Calu3 (cell line): Measurements from ENCODE around the gene SHISA9. TPM values are rescaled to one million over a fixed set of nuclear protein-coding genes. Genes with fewer than 3 reads are reported as not detected.

ENCODE experiments used
- BruUV-seq: library from RNA; stranded (reverse); fragments of 400-500 nt; replicated peaks from 2 replicates; lab custom pipeline; 2021; lab: Mats Ljungman, UMichigan
- CTCF ChIA-PET: fragments of 300-600 bp; sonication (Branson Sonifier 250); formaldehyde crosslinking; loops from one replicate; lab custom pipeline; 2022; ENCODE audit warnings: antibody characterized with exemption; lab: Charles Lee
- DNase-seq: peaks from one replicate; pipeline ENCODE4 v3.0.0; 2022
- H3K27ac Mint-ChIP-seq: one replicate; pipeline ENCODE4 v1.8.0; 2022; ENCODE audit warnings: mixed read lengths; ENCODE audit not compliant: unreplicated experiment
- H3K27me3 Mint-ChIP-seq: one replicate; pipeline ENCODE4 v1.8.0; 2022; ENCODE audit warnings: mixed read lengths; ENCODE audit not compliant: unreplicated experiment
- H3K36me3 Mint-ChIP-seq: one replicate; pipeline ENCODE4 v1.8.0; 2022; ENCODE audit warnings: mild to moderate bottlenecking, moderate library complexity, mixed read lengths; ENCODE audit not compliant: insufficient read depth, unreplicated experiment
- H3K4me1 Mint-ChIP-seq: one replicate; pipeline ENCODE4 v1.8.0; 2022; ENCODE audit warnings: mild to moderate bottlenecking, low read depth, mixed read lengths; ENCODE audit not compliant: unreplicated experiment
- H3K4me3 Mint-ChIP-seq: one replicate; pipeline ENCODE4 v1.8.0; 2022; ENCODE audit warnings: mild to moderate bottlenecking, low read depth, moderate library complexity, mixed read lengths; ENCODE audit not compliant: unreplicated experiment
- H3K9me3 Mint-ChIP-seq: one replicate; pipeline ENCODE4 v1.8.0; 2022; ENCODE audit warnings: low read depth, mixed read lengths; ENCODE audit not compliant: unreplicated experiment
- CTCF ChIP-seq: fragments of 200-600 bp; IDR thresholded peaks from one replicate; pipeline ENCODE4 v1.8.0; 2022; ENCODE audit warnings: antibody characterized with exemption; ENCODE audit not compliant: unreplicated experiment
- intact Hi-C: fragments of 100-400 bp; cut with micrococcal nuclease; formaldehyde crosslinking; loops from one replicate; pipeline ENCODE4 v1.10.0; 2022; ENCODE audit not compliant: unreplicated experiment
- total RNA-seq: library from RNA; stranded (reverse); gene quantifications from 2 replicates; pipeline ENCODE4 v1.2.3, GENCODE V29; 2022

SHISA9 gene
- total RNA-seq, 1 experiment from 2014 or later, result not detected

- Mint-ChIP-seq H3K27me3 (no peaks in the 10 kb centered on the region), H3K27ac (no peak overlapping the region), H3K9me3 (peaks cover 16% of the 10 kb centered on the region), H3K4me3 (no peak overlapping the region), H3K4me1 (no peaks in the 10 kb centered on the region), H3K36me3 (no peaks in the 10 kb centered on the region)
- DNase-seq, result no peak
- CTCF ChIA-PET, result interaction anchor here (0.6 to 0.7 kb wide), 2 partner anchors 10 to 662 kb away, joined by 4 read pairs; no protein-coding TSS in a partner anchor
- no TSS peak for BruUV-seq
- intact Hi-C loops, result no loop called here
- no peak for TF ChIP-seq CTCF
Observed at GRCh38 chr16:13146829-13147228, 245.4 kb downstream of the SHISA9 start.

GRCh38 chr16:13148294-13148693 is 246.9 kb downstream of the SHISA9 start:
- CTCF ChIA-PET, result no interaction called here
- Mint-ChIP-seq H3K9me3 (peaks cover 22% of the 10 kb centered on the region), H3K4me3 (no peak overlapping the region), H3K4me1 (no peaks in the 10 kb centered on the region), H3K27me3 (no peaks in the 10 kb centered on the region), H3K27ac (no peak overlapping the region), H3K36me3 (no peaks in the 10 kb centered on the region)
- no peak for DNase-seq
- BruUV-seq, result no TSS peak
- intact Hi-C loops, result no loop called here
- no peak for TF ChIP-seq CTCF

- Mint-ChIP-seq H3K36me3 (no peaks in the 10 kb centered on the region), H3K9me3 (peaks cover 22% of the 10 kb centered on the region), H3K27me3 (no peaks in the 10 kb centered on the region), H3K4me1 (no peaks in the 10 kb centered on the region), H3K4me3 (no peak overlapping the region), H3K27ac (no peak overlapping the region)
- CTCF ChIA-PET, result no interaction called here
- intact Hi-C loops, result no loop called here
- DNase-seq, result no peak
- BruUV-seq, result no TSS peak
- no peak for TF ChIP-seq CTCF
Observed at GRCh38 chr16:13148836-13149235, 247.4 kb downstream of the SHISA9 start.

- peaks cover 22% of the 10 kb centered on the region for H3K9me3 Mint-ChIP-seq
- CTCF ChIA-PET, result interaction anchor here (0.6 to 0.7 kb wide), 2 partner anchors 42 to 346 kb away, joined by 3 to 4 read pairs; no protein-coding TSS in a partner anchor
- intact Hi-C loops, result no loop called here
- BruUV-seq, result no TSS peak
- no peak for DNase-seq
- H3K36me3 Mint-ChIP-seq, result no peaks in the 10 kb centered on the region
- no peaks in the 10 kb centered on the region for H3K27me3 Mint-ChIP-seq
- TF ChIP-seq CTCF, result no peak
- no peak overlapping the region for H3K27ac Mint-ChIP-seq
- H3K4me3 Mint-ChIP-seq, result no peak overlapping the region
- no peaks in the 10 kb centered on the region for H3K4me1 Mint-ChIP-seq
Observed at GRCh38 chr16:13150181-13150885, 248.9 kb downstream of the SHISA9 start.
